HG02678 (cell line): ENCODE data around the gene TMTC2.
A peak's percentile ranks its signal among the peaks of the same experiment; 100 is the strongest.

Source experiments
- ATAC-seq: cut with Tn5 transposase; IDR thresholded peaks from one replicate; pipeline ENCODE4 v1.9.1; 2021; ENCODE audit warnings: mild to moderate bottlenecking, moderate library complexity; ENCODE audit not compliant: unreplicated experiment

The TMTC2 gene

DNA sequence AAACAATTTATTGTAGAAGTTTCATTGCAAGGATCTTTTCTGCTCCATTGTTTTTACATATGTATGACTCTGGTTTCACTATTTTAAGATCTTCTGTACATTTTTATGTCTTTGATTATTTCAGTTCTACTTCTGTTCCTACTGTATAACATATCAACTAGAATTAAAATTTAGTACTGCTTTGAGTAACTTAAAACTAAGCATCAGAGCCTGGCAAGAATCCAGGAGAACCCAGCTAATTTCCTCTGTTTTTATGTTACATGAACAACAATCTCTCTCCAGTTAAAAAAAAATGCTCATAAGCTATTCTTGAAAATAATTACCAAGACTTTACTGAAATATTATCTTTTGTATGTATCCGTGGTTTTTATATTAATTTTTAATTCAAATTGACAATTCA is 370.7 kb downstream of the TMTC2 start:
- ATAC-seq: no peak

GRCh38 chr12:83059107-83059506 is 372.4 kb downstream of the TMTC2 start:
- ATAC-seq: no peak

GRCh38 chr12:83065562-83065961 is 378.9 kb downstream of the TMTC2 start:
- ATAC-seq: no peak

DNA sequence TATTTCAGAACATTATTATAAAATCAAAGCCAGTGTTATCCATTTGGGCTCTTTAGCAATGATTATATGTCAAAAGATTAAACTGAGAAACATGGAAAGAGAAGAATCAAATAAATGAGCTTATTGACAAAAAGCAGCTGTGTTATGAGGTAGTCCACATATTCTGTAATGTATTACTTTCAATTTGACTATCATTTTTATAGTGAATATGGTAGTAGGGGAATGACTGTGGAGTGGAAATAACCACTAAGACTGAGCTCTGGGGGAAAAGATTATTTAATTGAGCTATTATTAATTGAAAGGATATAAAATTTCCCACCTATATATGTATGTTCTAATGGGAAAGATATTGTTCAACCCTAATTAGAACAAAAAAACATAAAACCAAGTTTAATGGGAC is 381.3 kb downstream of the TMTC2 start:
- ATAC-seq: peak; percentile 84

DNA sequence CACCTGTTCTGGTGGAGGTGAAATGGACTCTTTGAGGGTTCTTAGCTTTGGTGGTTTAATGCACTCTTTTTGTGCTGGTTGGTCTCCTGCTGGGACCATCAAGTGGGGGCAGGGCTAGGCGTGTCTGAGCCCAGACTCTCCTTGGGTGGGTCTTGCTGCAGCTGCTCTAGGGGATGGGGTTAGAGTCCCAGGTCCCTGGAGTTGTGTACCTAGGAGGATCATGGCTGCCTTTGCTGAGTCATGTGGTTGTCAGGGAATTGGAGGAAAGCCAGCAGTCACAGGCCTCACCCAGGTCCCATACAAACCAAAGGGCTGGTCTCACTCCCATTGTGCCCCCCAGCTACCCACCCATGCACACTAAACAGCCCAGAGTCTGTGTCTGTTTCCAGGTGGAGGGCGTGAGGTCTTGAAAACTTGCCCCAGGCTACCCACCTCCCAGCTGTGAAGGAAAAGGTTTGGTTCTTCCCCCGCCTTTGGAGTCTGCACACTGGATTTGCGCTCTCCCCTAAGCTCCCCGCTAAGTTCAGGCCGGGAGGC is 387.7 kb downstream of the TMTC2 start:
- no peak for ATAC-seq

GRCh38 chr12:83075471-83075870 is 388.8 kb downstream of the TMTC2 start:
- ATAC-seq: no peak

DNA sequence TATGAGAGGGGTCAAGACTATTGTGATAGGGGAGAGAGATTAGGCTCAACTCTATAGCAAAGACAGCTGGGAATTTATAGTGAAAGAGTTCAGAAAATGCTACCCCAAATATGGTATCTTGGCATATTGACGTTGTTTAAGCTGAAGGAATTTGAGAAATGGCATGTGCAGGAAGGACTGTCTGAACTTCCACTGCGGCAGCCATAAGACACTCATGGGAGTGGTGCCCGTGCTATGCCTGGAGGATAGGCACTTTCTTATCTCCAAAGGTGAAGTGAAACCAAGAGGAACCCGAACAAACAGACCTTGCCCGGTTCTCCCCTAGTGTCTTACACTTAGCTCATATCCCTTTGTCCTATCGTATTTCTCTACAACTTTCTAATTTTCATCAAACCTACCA is 390.3 kb downstream of the TMTC2 start:
- no peak for ATAC-seq

GRCh38 chr12:83082690-83083276 is 396.1 kb downstream of the TMTC2 start:
- no peak for ATAC-seq

DNA sequence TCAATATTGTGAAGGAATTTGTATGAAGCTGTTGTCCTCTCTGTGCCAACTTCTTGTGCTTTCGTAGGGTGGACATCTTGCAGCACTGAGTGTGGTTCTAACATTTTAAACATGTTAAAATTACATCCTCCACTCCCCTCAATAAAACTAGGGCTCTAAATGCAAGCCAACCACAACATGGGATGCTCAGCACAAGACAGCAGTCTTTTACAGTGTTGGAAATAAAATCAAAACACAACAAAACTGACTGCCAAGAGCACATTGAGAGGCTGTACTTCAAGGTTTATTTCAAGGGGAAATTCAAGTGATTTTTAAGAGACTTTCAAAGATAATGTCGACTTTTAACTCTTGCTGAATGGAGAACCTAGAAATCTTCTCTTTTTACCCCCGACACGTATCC is 396.9 kb downstream of the TMTC2 start:
- no peak for ATAC-seq

DNA sequence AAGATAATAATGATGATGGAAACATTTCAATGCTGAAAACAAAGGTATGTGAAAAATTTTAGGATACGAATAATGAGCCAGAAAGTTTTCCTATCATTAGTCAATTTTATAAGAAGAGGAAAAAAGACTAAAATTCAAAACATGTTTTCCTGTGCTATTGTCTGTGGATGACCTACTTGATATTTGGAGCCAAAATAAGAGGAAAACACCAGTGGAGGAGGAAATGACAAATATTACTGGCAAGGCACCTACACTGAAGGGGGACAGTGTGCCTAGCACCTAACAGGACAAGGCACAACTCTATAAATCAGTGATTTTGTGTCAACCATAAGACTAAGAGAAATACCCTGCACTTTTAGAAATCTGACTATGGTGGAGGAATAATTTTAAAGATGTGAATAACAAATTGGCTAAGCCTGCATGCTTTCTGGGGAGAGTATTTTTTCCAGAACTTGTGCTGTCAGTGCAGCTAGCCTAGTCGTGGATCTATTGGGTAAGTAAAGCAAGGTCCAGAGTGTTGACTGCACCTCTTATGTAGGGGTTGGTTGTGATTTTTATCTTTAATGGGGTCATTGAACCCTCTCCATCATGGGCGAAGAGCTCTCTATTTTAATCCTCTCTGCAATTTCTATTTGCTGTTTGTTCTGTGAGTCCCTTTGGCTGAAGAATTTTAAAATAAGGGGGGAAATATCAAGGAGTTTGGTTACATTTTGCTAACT is 398.0 kb downstream of the TMTC2 start:
- ATAC-seq: no peak

GRCh38 chr12:83086023-83086422 is 399.3 kb downstream of the TMTC2 start:
- ATAC-seq: no peak

GRCh38 chr12:83089575-83089974 is 402.9 kb downstream of the TMTC2 start:
- ATAC-seq: no peak

GRCh38 chr12:83092129-83092528 is 405.4 kb downstream of the TMTC2 start:
- no peak for ATAC-seq

DNA sequence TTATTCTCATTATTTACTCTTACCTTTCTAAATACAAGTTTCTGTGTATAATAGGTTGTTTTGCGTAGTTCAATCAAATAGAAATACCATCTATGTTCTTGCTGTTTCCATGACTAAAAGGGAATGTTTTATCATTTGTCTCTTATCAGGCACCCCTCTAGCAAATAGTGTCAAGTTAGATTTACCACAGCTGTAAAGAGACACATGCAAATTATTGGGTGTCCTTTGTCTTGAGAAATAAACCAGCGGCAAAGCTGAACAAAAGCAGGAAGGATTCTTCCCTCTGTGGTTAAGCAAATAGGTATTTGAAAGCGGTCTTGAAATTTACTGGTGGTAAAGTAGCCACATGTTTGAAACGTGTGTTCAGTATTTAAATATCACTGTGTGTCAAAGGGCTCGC is 405.9 kb downstream of the TMTC2 start:
- no peak for ATAC-seq

DNA sequence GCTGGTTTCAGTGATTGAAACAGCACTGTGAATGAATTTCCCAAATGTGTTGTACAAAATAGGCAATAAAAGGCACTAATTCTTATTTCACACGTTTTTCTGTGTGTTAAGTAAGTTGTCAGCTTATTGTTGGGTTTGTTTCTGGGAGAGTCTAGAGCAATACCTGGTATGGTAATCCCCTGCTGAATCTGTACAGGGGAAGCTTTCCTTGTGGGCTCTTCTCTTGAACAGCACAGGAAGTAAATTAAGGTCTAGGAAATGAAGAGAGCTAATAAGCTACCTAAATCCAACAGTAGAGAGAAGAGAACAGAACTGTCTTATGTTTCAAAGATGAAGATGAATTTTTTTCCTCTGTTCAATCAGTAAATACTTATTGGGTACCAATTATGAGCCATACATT is 406.7 kb downstream of the TMTC2 start:
- no peak for ATAC-seq

- no peak for ATAC-seq
Observed at GRCh38 chr12:83097643-83098342, 411.1 kb downstream of the TMTC2 start.

DNA sequence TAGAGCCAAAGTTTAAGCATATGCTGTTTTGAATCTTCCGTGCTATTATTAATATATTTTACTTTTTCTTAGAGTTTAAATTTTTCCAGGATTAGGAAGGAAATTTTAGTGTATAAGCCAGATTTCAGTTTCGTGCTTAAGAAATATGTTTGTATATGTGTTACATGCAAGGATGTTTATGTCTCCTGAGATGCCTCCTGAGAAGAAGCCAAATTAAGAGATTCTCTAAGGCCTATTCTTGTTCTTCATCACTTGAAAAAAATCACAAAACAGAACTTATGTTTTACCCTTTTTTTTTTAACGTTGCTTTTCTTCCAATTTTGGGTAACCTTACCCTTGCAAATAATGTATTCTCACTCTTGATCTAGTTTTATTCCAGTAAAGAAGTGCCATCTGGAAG is 412.7 kb downstream of the TMTC2 start:
- no peak for ATAC-seq

DNA sequence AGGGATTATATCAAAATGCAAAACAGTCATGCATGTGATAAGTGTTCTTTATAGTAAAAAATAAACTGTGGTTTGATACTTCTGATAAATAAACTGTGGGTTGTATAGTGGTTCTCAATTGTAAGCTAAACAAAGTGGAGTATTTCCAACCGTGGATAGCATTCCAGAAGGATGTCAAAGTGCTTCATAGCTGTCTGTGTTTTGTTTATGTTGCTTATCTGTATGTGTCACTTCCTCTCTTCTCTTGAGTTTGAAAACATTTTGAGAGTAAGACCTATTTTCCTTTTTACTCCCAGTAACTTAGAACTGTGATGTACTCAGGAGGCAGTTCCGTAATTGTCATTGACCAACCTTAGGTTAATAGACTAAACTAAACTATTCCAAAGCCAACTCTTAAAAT is 415.8 kb downstream of the TMTC2 start:
- no peak for ATAC-seq

DNA sequence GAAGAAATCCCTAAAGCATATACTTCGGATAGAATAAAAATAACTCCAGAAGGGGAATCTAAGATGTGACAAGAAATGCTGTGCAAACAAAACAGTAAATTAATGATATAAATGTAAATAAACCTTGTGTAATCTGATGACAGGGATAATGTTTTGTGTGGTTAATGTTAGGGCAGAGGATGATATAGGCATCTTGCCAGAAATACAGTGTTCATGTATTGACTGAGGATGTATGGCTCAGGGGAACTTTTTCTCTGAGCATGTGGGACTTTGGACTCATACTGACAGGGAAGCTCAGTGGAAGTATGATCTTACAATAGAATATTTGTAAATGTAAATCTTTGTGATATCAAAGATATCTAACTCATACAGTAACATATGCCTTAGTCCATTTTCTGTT is 420.2 kb downstream of the TMTC2 start:
- no peak for ATAC-seq

DNA sequence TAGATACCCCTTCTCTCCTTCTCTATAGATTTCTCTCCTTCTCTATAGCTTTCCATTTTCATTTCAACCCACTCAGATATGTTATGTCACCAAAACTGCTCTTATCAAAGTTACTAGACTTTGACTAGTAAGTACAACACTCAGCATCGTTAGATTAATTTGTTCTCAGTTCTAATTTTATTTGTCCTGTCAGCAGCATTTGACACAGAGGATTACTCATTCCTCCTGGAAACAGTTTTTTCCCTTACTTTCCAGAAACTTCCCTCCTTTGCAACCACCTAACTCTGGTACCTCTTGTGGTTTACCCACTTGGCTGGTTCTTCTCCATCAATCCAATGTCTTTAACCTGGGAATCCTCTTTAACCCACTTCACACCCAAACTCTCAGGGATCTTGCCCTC is 423.7 kb downstream of the TMTC2 start:
- ATAC-seq: no peak

- no peak for ATAC-seq
Observed at GRCh38 chr12:83113945-83114344, 427.2 kb downstream of the TMTC2 start.

GRCh38 chr12:83114966-83115365 is 428.3 kb downstream of the TMTC2 start:
- no peak for ATAC-seq
